Urinary bladder (tissue), 4 donors: Measurements from ENCODE around the gene MTMR4. TPM values are rescaled to one million over a fixed set of nuclear protein-coding genes. Genes with fewer than 3 reads are reported as not detected.
"Not testable (repeated sequence)": the region's sequence is repeated elsewhere in the genome, so short reads cannot be mapped to it uniquely, and the experiment has no call there.

Experiments used
- DNase-seq: peaks from one replicate; pipeline ENCODE4 v3.0.0-alpha.2; 2015; ENCODE audit errors: extremely low spot score
- H3K27ac ChIP-seq: one replicate; pipeline ENCODE4 v1.5.1; 2013; ENCODE audit warnings: low read depth, mild to moderate bottlenecking, moderate library complexity
- H3K36me3 ChIP-seq: one replicate; pipeline ENCODE4 v1.6.1; 2013; ENCODE audit warnings: mild to moderate bottlenecking, moderate library complexity; ENCODE audit not compliant: insufficient read depth
- H3K4me1 ChIP-seq: one replicate; pipeline ENCODE4 v1.6.1; 2013; ENCODE audit warnings: mild to moderate bottlenecking, moderate library complexity; ENCODE audit not compliant: insufficient read depth
- H3K4me3 ChIP-seq: one replicate; pipeline ENCODE4 v1.5.1; 2013; ENCODE audit warnings: low read depth, low read length
- WGBS: extraction: QIAGEN DNeasy Blood & Tissue Kit; methylation state at CpG from one replicate; pipeline ENCODE4 v1.1.7; 2013; 5-methylcytosine and 5-hydroxymethylcytosine counted together
- polyA plus RNA-seq: library from polyadenylated mRNA; stranded (reverse); fragments of 200-250 nt; gene quantifications from one replicate; pipeline ENCODE4 v1.2.3, GENCODE V29; 2013
- total RNA-seq: library from RNA; depleted of rRNA; stranded (reverse); fragments of >200 nt; gene quantifications from one replicate; pipeline ENCODE4 v1.2.3, GENCODE V29; 2014
- donor health status: healthy with polysubstance abuse.
- donor health status: healthy.

Gene MTMR4
- total RNA-seq (41.1 TPM), polyA plus RNA-seq (14.5 TPM)

DNA sequence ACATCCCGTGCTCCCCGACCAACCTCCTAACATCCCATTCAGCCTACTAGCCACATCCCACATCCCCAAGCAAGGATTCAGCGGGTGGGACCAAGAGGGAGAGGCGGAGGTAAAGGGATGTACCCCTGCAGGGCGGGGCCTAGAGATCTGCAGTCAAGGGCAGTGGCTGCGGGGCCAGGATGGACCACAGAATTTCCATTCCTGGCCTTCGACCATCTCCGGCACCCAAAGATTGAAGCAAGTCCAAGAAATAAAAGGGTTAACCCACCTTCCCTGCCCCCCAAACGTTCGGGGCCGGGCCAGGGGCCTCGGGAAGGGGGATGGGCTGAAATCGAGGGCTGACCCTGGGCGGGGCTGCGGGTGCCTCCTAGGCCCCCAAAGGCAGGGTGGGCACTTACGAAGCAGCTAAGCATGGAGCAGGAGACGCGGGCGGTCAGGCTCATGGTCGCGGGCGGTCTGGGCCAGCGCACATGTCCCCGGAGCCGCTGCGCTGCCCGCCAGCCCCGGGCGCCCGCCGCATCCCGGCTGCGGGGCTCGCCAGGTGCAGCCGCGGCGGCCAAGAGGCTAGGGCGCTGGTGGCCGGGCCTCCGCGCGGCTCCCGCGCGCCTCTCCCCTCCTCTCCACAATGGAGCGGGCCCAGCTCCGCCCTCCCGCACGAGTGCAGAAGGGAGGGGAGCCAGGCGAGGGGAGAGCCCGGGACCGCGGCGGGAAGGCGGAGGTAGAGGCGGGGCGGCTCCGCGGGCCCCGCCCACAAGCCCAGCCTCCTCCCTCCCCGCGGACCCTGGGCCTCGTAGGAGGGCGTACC, at the start of gene MTMR4:
MTMR4 (minus strand) TSS at position 674 of the 805 bp plus-strand sequence; CDS start at position 443, 231 bp downstream.
- H3K4me1 ChIP-seq: peaks cover 2% of the 10 kb centered on the region
- peak within 1 kb of the TSS; percentile 70 for H3K27ac ChIP-seq
- peak; percentile 62 for DNase-seq
- peak within 1 kb of the TSS; percentile 70 for H3K4me3 ChIP-seq
- WGBS: under 1% methylated on average over 62 of the region's 64 CpGs
- H3K36me3 ChIP-seq: peaks cover 2% of the 10 kb centered on the region

DNA sequence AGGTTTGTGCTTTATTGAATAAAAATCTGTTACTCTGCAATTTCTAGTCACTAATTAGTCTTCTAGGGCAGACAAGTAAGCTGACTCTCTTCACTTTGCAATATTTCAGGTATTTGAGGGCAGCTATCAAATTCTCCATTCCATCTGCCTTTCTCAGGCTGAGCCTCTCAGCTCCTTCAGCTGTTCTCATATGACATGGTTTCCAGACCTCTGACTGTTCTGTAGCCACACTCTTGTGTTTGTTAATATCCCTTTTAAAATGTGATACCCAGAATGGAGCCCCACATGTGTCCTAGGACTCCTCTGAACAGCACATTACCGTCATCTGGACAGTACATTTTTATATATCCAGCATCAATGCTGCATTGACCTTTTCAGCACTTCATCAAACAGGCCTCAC, 46.1 kb upstream of the MTMR4 start:
- Histone ChIP-seq H3K36me3 (no peaks in the 10 kb centered on the region), H3K4me3 (no peak overlapping the region), H3K4me1 (no peaks in the 10 kb centered on the region), H3K27ac (no peak overlapping the region)
- no peak for DNase-seq
- 62% methylated on average over 1 of the region's 1 CpG for WGBS

DNA sequence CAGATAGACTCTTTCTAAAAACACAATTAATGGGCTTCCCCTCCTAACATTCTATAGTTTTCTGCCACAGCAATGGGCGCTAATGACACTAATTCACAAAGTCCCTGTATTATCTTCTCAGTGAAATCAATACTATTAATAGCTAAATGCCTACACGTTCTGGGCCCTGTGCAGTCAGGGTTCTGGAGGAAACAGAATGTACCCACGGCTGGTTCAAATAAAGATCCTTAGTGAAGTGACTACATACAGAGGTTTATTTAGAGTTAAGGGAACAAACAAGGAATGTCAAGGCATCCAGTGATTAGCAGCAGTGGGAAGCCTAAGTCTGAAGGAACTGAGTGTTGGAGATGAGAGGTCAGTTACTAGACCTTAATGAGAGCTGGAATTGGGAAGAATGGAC, 43.5 kb upstream of the MTMR4 start:
- H3K36me3 ChIP-seq: no peaks in the 10 kb centered on the region
- no peak overlapping the region for H3K27ac ChIP-seq
- H3K4me1 ChIP-seq: no peaks in the 10 kb centered on the region
- DNase-seq: no peak
- 75% methylated on average over 3 of the region's 3 CpGs for WGBS
- H3K4me3 ChIP-seq: no peak overlapping the region

DNA sequence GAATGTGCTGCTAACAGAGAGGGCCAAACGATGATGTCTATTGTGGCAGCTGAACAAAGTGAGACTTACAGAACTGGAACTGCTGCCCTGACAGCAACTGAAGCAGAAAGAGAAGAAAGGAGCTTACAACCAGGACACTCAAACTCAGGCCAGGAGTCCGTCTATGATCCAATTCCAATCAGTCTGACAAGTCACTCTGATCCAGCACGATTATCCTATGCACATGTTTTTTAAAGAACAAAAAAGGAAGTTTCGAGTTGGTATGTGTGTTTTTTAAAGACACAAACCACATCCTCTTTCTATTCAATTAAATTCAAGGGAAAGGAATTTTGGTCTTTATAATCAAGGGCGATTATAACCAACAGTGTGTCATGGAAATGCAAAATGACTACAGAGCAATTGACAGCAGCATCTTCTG, 42.4 kb upstream of the MTMR4 start:
- no peak for DNase-seq
- Histone ChIP-seq H3K4me3 (no peak overlapping the region), H3K27ac (no peak overlapping the region), H3K4me1 (no peaks in the 10 kb centered on the region), H3K36me3 (no peaks in the 10 kb centered on the region)
- 51% methylated on average over 5 of the region's 5 CpGs for WGBS

DNA sequence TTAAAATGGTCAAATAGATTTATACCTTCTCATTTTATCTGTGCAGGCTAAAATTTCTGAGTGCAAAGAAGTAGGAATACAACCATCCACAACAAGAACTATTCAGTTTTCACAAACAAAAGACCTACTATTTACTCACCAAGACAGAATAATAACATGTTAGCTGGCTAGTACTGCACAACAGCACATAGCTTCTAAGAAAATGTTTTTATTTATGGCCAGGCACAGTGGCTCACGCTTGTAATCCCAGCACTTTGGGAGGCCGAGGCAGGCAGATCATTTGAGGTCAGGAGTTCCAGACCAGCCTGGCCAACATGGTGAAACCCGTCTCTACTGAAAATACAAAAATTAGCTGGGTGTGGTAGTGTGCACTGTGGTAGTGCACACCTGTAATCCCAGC, 40.7 kb upstream of the MTMR4 start:
- H3K36me3 ChIP-seq, H3K4me3 ChIP-seq, H3K27ac ChIP-seq, H3K4me1 ChIP-seq, DNase-seq: not testable (repeated sequence)
- WGBS: 82% methylated on average over 3 of the region's 3 CpGs

DNA sequence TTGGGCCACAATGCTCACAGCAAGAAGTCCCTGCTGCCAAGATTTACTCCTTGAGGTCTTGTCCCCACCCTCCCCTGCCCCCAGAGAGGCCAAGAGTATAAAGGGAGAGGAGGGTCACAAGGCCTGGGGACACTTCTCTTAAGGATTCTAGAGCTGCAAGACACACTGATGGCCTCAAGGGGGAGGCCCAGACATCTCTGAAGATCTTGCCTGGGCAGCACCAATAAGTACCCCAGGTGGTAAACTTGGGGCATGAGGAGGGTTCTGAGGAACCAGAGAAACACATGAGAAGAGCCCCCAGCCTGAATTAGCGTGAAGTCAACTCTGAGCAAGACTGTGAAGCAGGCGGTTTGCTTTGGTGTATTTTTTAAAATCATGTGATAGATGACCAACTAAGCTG, 26.8 kb upstream of the MTMR4 start:
- no peak overlapping the region for H3K4me3 ChIP-seq
- no peaks in the 10 kb centered on the region for H3K4me1 ChIP-seq
- H3K36me3 ChIP-seq: no peaks in the 10 kb centered on the region
- no peak for DNase-seq
- WGBS: 87% methylated on average over 2 of the region's 2 CpGs
- H3K27ac ChIP-seq: no peak overlapping the region

DNA sequence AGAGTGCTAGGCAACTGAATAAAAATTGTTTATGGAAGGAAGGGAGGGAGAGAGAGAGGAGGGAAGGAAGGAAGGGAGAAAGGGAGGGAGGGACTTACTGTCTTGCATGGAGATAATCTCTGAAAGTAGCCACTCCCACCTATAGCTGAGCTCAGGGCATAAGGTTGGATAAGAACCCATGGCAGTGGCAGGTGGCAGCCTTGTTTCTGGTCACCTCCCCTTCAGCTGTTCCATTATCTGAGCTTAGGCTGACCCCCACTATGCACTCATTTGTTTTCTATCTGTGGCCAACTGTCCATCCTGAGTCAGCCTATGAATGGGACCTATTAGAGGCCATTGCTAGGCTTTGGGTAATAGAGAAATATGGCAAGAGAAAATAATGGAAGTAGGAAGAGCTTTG, 25.3 kb upstream of the MTMR4 start:
- H3K36me3 ChIP-seq: no peaks in the 10 kb centered on the region
- H3K4me1 ChIP-seq: no peaks in the 10 kb centered on the region
- no peak overlapping the region for H3K27ac ChIP-seq
- no peak for DNase-seq
- H3K4me3 ChIP-seq: no peak overlapping the region

DNA sequence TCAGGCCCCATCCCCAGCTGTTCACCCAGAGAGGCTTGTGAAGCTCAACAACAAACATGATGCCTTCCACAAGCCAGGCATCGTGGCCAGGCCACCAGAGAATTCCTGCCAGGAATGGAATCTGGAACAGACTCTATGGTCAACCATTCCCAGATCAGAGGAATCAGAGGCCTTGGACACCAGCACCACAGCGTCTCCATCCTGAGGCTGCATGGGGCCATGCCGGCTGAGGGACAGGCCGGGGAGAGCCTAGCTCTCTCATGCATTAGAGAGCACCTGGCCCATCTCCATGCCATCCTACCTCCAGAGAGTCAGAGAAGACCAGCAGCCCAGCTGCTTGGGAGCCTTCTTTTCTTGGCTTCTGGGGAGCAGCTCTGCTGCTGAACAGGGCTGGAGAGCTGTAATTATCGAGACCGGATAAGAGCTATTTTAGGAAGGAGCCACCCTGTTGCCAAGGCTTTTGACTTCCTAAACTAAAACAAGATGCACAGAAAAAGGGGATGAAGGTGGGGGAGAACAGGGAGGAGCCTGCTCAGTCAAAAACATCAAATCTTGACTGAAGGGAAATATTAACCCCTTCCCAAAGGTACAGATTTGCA, 24.5 kb upstream of the MTMR4 start:
- no peak overlapping the region for H3K27ac ChIP-seq
- no peaks in the 10 kb centered on the region for H3K4me1 ChIP-seq
- H3K4me3 ChIP-seq: no peak overlapping the region
- no peak for DNase-seq
- H3K36me3 ChIP-seq: no peaks in the 10 kb centered on the region
- whole genome bisulfite sequencing: 60% methylated on average over 6 of the region's 6 CpGs

DNA sequence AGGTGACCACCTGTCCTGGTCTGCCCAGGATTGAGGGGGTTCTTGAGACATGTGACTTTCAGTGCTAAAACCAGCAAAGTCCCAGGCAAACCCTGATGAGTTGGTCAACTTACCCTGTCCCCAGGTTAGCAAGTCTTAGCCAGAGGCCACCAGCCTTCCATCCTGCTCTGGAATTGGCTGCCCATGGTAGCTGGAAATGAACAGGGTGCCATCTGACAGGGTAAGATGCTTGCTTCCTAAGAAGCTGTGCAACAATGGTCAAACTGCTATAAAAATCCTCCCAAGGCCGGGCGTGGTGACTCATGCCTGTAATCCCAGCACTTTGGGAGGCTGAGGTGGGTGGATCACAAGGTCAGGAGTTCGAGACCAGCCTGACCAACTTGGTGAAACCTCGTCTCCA, 22.8 kb upstream of the MTMR4 start:
- Histone ChIP-seq H3K4me1 (no peaks in the 10 kb centered on the region), H3K27ac (no peak overlapping the region), H3K4me3 (no peak overlapping the region), H3K36me3 (no peaks in the 10 kb centered on the region)
- DNase-seq: no peak
- 81% methylated on average over 4 of the region's 4 CpGs for WGBS

DNA sequence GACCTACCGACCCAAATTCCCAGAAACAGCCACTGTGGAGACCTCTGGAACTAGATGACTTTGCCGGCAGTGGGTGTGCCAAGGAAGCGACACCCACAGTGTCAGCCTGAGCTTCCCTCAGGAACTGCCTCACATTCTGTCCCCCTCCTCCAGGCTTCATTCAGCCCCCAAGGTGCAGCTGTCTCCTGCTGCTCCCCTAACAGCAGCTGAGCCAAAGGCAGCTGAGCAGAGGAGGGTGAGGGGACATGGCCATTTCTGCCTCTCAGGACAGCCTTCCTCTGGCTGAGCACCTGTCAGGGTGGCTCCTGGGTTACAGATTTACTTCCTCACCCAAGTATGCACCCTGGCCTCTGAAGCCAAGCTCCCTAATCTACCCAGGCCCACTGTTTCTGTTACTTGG, 22.1 kb upstream of the MTMR4 start:
- H3K36me3 ChIP-seq: no peaks in the 10 kb centered on the region
- H3K4me3 ChIP-seq: no peak overlapping the region
- DNase-seq: no peak
- no peaks in the 10 kb centered on the region for H3K4me1 ChIP-seq
- WGBS: 87% methylated on average over 3 of the region's 3 CpGs
- H3K27ac ChIP-seq: no peak overlapping the region

DNA sequence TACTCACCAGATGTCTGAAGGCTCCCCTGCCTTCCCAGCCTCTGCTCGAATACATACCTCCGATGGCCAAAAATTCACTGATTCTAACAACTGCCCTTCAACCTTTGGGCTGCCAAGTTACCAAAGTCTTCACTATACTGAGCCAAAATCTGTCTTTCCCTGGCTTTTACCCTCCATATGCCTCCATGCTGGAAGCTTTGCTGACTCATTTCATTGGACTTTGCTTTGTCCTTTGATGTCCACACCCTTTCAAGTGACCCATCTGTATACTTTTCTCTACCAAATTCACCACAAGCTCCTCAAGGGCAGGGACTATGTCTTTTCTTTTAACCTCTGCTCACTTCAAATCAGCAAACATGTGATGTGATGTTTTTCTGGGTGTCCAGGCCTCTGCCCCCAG, 21.0 kb upstream of the MTMR4 start:
- Histone ChIP-seq H3K27ac (no peak overlapping the region), H3K4me1 (no peaks in the 10 kb centered on the region), H3K36me3 (no peaks in the 10 kb centered on the region), H3K4me3 (no peak overlapping the region)
- DNase-seq: no peak
- 86% methylated on average over 2 of the region's 2 CpGs for WGBS

DNA sequence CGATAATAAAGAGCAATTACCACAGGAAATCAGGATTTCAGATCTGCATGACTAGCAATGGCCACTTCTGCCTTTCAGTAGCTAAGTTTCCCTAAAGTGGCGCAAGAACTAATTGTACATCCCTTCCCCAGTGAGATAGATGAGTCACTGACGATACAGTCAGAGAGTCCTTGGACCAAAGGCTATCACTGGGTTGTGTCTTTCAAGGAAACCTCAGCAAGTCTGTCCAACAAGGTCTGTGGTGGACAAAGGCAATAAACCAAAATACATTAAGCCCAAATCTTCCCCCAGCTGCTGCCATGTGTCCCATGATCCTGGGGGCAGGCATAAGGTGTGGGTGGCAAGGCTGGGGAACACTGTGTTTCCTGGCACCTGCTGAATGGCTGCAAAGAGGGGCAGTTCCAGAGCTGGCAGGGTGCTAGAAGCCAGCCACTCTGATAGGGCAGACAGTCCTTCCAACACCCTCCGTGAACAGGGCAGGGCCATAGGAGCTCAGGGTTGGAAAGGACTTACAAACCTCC, 20.5 kb upstream of the MTMR4 start:
- Histone ChIP-seq H3K4me1 (no peaks in the 10 kb centered on the region), H3K36me3 (no peaks in the 10 kb centered on the region), H3K27ac (no peak overlapping the region), H3K4me3 (no peak overlapping the region)
- no peak for DNase-seq
- 86% methylated on average over 4 of the region's 4 CpGs for WGBS

DNA sequence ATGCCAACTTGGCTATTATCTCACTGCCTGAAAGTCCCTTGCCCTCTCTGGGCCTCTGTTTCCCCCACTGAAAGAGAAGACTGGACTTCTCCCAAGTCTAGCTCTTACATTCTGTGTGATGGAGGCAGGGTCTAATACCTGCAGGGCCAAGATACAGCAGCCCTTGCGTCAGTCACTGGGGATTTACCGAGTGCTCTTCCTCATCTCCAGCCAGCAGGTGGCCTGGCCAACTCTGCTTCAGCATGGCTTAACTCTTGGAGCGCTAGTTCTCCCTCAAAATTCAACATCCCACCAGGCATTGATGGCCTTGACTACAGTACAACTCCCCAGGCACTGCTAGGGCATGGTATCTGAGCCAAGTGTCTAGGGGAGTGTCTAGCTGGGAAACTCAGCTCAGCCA, 19.9 kb upstream of the MTMR4 start:
- Histone ChIP-seq H3K36me3 (no peaks in the 10 kb centered on the region), H3K4me3 (no peak overlapping the region), H3K27ac (no peak overlapping the region), H3K4me1 (no peaks in the 10 kb centered on the region)
- no peak for DNase-seq
- 63% methylated on average over 3 of the region's 3 CpGs for WGBS

DNA sequence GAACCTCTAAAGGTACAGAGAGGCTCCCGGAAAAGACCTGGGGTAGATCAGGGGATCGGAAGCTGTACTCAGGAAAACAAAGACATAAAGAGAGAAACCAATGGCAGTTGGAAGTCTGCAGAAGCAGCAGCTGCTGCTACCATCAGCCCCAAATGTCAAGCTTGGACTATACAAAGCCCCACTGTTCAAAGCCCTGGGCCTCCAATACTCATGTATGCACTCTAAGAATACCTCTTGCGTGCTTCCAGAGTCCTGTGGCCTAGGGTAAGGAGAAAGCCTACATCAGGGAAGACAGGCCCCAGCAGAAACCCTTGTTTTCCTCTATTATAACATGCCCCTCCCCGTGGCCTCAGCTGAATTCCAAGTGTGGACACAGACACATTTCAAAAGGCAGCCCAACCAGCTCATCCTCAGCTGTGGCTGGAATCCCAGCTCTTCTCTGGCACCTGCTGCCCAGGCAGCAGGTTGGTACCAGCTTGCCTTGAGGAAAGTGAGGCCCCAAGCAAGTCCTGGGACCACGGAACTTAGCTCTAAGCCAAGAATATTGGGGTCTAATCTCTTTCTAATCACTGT, 19.3 kb upstream of the MTMR4 start:
- Histone ChIP-seq H3K4me3 (no peak overlapping the region), H3K4me1 (no peaks in the 10 kb centered on the region), H3K27ac (no peak overlapping the region), H3K36me3 (no peaks in the 10 kb centered on the region)
- 94% methylated on average over 5 of the region's 5 CpGs for WGBS
- DNase-seq: no peak
